ENCODE results near the gene EIPR1. TPM values are rescaled to one million over a fixed set of nuclear protein-coding genes. Genes with fewer than 3 reads are reported as not detected.

EIPR1 gene
- total and polyA plus RNA-seq, 10 of the 15 experiments (the other 5 are each of a cell fraction or from before 2014, with no cell fraction given) = 23.6 to 61.2 (median 42.2) TPM

DNA sequence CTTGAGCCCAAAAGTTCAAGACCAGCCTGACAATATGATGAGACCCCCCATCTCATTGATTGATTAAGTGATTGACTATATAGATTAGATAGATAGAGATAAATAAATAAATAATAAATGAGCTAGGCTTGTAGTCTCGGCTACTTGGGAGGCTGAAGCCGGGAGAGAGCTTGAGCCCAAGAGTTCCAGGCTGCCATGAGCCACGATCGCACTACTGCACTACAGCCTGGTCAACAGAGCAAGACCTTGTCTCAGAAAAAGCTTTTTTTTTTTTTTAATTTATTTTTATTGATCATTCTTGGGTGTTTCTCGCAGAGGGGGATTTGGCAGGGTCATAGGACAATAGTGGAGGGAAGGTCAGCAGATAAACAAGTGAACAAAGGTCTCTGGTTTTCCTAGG, 12.4 kb downstream of the EIPR1 start:
- in situ Hi-C loops (cut with MboI) (no loop called here), intact Hi-C loops (cut with micrococcal nuclease; ENCODE audit: unreplicated experiment) (no loop called here)
- Histone ChIP-seq H3K4me2 (ENCODE audit: control insufficient read depth, insufficient read depth) (no peak overlapping the region), H3K9me3 (replicated peaks; ENCODE audit: control insufficient read depth, insufficient read depth, low read length) (peaks cover 2% of the 10 kb centered on the region; the same call in 1 of the 3 replicates), H3K27ac (ENCODE audit: control insufficient read depth, insufficient read depth) (no peak overlapping the region), H2AFZ (ENCODE audit: control insufficient read depth, low read depth, low read length) (no peak overlapping the region), H3K79me2 (ENCODE audit: control insufficient read depth, insufficient read depth, low read length) (peaks cover 16% of the 10 kb centered on the region), H4K20me1 (ENCODE audit: control insufficient read depth, insufficient read depth) (no peaks in the 10 kb centered on the region), H3K4me1 (ENCODE audit: control insufficient read depth, insufficient read depth, low read length) (no peaks in the 10 kb centered on the region), H3K36me3 (ENCODE audit: control insufficient read depth in 2 of 2, insufficient read depth in 2 of 2, low read length in 1 of 2) (no peaks in the 10 kb centered on the region; a peak in 1 of 4 replicates), H3K27me3 (replicated peaks in 1 of 2; ENCODE audit: control insufficient read depth in 2 of 2, insufficient read depth in 2 of 2, low read length in 1 of 2) (no peaks in the 10 kb centered on the region), H3K4me3 (no peak overlapping the region), H3K9ac (ENCODE audit: control insufficient read depth, insufficient read depth, low read length) (no peak overlapping the region)
- no TSS peak for BruUV-seq (replicated peaks)
- RAD21 ChIA-PET (ENCODE audit: unreplicated experiment) = no interaction called here
- CTCF ChIA-PET = no interaction called here
- POLR2A ChIA-PET = no interaction called here
- SMC1A ChIA-PET (ENCODE audit: uncharacterized antibody, unreplicated experiment) = interaction anchor here (0.9 kb wide), 1 partner anchor 14 kb away, joined by 3 read pairs; no protein-coding TSS in a partner anchor
- no peak for ATAC-seq
- 90% methylated on average over 5 of the region's 5 CpGs for WGBS (ENCODE audit: insufficient coverage, insufficient replicate concordance, low lambda C conversion rate, missing lambda C conversion rate)
- FAIRE-seq = no peak
- DNase-seq (ENCODE audit: low read depth, low spot score) = no peak
- TF ChIP-seq, protein P1, sequence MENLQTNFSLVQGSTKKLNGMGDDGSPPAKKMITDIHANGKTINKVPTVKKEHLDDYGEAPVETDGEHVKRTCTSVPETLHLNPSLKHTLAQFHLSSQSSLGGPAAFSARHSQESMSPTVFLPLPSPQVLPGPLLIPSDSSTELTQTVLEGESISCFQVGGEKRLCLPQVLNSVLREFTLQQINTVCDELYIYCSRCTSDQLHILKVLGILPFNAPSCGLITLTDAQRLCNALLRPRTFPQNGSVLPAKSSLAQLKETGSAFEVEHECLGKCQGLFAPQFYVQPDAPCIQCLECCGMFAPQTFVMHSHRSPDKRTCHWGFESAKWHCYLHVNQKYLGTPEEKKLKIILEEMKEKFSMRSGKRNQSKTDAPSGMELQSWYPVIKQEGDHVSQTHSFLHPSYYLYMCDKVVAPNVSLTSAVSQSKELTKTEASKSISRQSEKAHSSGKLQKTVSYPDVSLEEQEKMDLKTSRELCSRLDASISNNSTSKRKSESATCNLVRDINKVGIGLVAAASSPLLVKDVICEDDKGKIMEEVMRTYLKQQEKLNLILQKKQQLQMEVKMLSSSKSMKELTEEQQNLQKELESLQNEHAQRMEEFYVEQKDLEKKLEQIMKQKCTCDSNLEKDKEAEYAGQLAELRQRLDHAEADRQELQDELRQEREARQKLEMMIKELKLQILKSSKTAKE (IDR thresholded peaks at IDR 0.05; ENCODE audit: low read depth, poor library complexity, severe bottlenecking) = no peak
- no peak for TF ChIP-seq CHD1 (IDR thresholded peaks at IDR 0.05; ENCODE audit: low read depth, low read length)
- TF ChIP-seq TCF12 (IDR thresholded peaks at IDR 0.05; ENCODE audit: low read depth, low read length) = no peak
- no peak for TF ChIP-seq RELA (IDR thresholded peaks at IDR 0.05; ENCODE audit: borderline replicate concordance, partially characterized antibody)
- no peak for TF ChIP-seq SREBF2 (IDR thresholded peaks at IDR 0.05; ENCODE audit: low read length)
- TF ChIP-seq, protein P2, sequence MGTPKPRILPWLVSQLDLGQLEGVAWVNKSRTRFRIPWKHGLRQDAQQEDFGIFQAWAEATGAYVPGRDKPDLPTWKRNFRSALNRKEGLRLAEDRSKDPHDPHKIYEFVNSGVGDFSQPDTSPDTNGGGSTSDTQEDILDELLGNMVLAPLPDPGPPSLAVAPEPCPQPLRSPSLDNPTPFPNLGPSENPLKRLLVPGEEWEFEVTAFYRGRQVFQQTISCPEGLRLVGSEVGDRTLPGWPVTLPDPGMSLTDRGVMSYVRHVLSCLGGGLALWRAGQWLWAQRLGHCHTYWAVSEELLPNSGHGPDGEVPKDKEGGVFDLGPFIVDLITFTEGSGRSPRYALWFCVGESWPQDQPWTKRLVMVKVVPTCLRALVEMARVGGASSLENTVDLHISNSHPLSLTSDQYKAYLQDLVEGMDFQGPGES (IDR thresholded peaks at IDR 0.05) = no peak
- no peak for TF ChIP-seq GABPA (IDR thresholded peaks at IDR 0.05; ENCODE audit: low read depth)
- TF ChIP-seq BHLHE40 (IDR thresholded peaks at IDR 0.05; ENCODE audit: borderline replicate concordance in 1 of 2, low read depth in 2 of 2, low read length in 1 of 2) = no peak
- no peak for TF ChIP-seq SUZ12 (IDR thresholded peaks at IDR 0.05; ENCODE audit: unreplicated experiment)
- TF ChIP-seq EP300 (IDR thresholded peaks at IDR 0.05; ENCODE audit: borderline replicate concordance in 1 of 2, control insufficient read depth in 1 of 2, low read depth in 2 of 2, low read length in 2 of 2) = no peak
- TF ChIP-seq MEF2A (IDR thresholded peaks at IDR 0.05; ENCODE audit: insufficient read depth, low read depth, low read length) = no peak
- no peak for TF ChIP-seq POU2F2 (IDR thresholded peaks at IDR 0.05; ENCODE audit: borderline replicate concordance, low read depth, low read length)
- no peak for TF ChIP-seq SP1 (IDR thresholded peaks at IDR 0.05; ENCODE audit: low read depth, low read length)
- no peak for TF ChIP-seq ZNF24 (IDR thresholded peaks at IDR 0.05)
- no peak for TF ChIP-seq TARDBP (IDR thresholded peaks at IDR 0.05; ENCODE audit: borderline replicate concordance)
- TF ChIP-seq, protein P3, sequence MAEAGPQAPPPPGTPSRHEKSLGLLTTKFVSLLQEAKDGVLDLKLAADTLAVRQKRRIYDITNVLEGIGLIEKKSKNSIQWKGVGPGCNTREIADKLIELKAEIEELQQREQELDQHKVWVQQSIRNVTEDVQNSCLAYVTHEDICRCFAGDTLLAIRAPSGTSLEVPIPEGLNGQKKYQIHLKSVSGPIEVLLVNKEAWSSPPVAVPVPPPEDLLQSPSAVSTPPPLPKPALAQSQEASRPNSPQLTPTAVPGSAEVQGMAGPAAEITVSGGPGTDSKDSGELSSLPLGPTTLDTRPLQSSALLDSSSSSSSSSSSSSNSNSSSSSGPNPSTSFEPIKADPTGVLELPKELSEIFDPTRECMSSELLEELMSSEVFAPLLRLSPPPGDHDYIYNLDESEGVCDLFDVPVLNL (IDR thresholded peaks at IDR 0.05; ENCODE audit: low read depth, low read length) = no peak
- TF ChIP-seq MYB (IDR thresholded peaks at IDR 0.05; ENCODE audit: borderline replicate concordance, low read depth, low read length) = no peak
- TF ChIP-seq, protein P4, sequence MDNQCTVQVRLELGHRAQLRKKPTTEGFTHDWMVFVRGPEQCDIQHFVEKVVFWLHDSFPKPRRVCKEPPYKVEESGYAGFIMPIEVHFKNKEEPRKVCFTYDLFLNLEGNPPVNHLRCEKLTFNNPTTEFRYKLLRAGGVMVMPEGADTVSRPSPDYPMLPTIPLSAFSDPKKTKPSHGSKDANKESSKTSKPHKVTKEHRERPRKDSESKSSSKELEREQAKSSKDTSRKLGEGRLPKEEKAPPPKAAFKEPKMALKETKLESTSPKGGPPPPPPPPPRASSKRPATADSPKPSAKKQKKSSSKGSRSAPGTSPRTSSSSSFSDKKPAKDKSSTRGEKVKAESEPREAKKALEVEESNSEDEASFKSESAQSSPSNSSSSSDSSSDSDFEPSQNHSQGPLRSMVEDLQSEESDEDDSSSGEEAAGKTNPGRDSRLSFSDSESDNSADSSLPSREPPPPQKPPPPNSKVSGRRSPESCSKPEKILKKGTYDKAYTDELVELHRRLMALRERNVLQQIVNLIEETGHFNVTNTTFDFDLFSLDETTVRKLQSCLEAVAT (IDR thresholded peaks at IDR 0.05) = no peak
